GM23338 (cell line): ENCODE results near the gene CD34. TPM values are rescaled to one million over a fixed set of nuclear protein-coding genes. Genes with fewer than 3 reads are reported as not detected.
"Not testable (repeated sequence)": the region's sequence is repeated elsewhere in the genome, so short reads cannot be mapped to it uniquely, and the experiment has no call there.

Experiments
- ATAC-seq: fragments of 200-7000 bp; cut with Tn5 transposase; 3 replicates; pipeline ENCODE4 v1.9.1; 2020
- DNase-seq: peaks from one replicate; pipeline ENCODE4 v3.0.0-alpha.2; 2015; ENCODE audit warnings: low spot score
- H2AFZ ChIP-seq: fragments of 200-600 bp; sonication (generic); 2 replicates; pipeline ENCODE4 v1.8.0; 2016; ENCODE audit warnings: antibody characterized with exemption, mild to moderate bottlenecking, moderate library complexity
- H3F3A ChIP-seq: fragments of 200-600 bp; sonication (generic); replicated peaks from 2 replicates; pipeline ENCODE4 v1.8.0; 2017; ENCODE audit warnings: antibody characterized with exemption, mixed run types, low read depth
- H3K27ac ChIP-seq: fragments of 200-600 bp; sonication (generic); 2 replicates; pipeline ENCODE4 v1.6.1; 2016; ENCODE audit warnings: low read depth
- H3K27me3 ChIP-seq: fragments of 200-600 bp; sonication (generic); 2 replicates; pipeline ENCODE4 v1.8.0; 2016; ENCODE audit warnings: mild to moderate bottlenecking, mixed run types, moderate library complexity; ENCODE audit not compliant: insufficient read depth
- H3K36me3 ChIP-seq: fragments of 200-600 bp; sonication (generic); 2 replicates; pipeline ENCODE4 v1.8.0; 2016; ENCODE audit warnings: mild to moderate bottlenecking; ENCODE audit not compliant: insufficient read depth
- H3K4me1 ChIP-seq: fragments of 200-600 bp; sonication (generic); 2 replicates; pipeline ENCODE4 v1.8.0; 2016; ENCODE audit warnings: mild to moderate bottlenecking, moderate library complexity; ENCODE audit not compliant: insufficient read depth
- H3K4me2 ChIP-seq: fragments of 200-600 bp; sonication (generic); 2 replicates; pipeline ENCODE4 v1.7.1; 2017; ENCODE audit warnings: mixed run types
- H3K4me3 ChIP-seq: fragments of 200-600 bp; sonication (generic); 2 replicates; pipeline ENCODE4 v1.6.1; 2016; ENCODE audit warnings: mixed run types
- H3K79me2 ChIP-seq: fragments of 200-600 bp; sonication (generic); replicated peaks from 2 replicates; pipeline ENCODE4 v1.8.0; 2017; ENCODE audit warnings: mild to moderate bottlenecking; ENCODE audit not compliant: insufficient read depth
- H3K9me2 ChIP-seq: fragments of 200-600 bp; sonication (generic); 2 replicates; pipeline ENCODE4 v1.8.0; 2017; ENCODE audit not compliant: insufficient read depth
- H4K20me1 ChIP-seq: fragments of 200-600 bp; sonication (generic); replicated peaks from 2 replicates; pipeline ENCODE4 v1.8.0; 2017; ENCODE audit warnings: mild to moderate bottlenecking; ENCODE audit not compliant: insufficient read depth
- H3K27ac Mint-ChIP-seq: 2 replicates; pipeline ENCODE4 v1.8.0; 2020; ENCODE audit warnings: inconsistent platforms, mild to moderate bottlenecking, moderate library complexity, mixed read lengths
- H3K27me3 Mint-ChIP-seq: 3 replicates; pipeline ENCODE4 v1.8.0; 2022; ENCODE audit warnings: low read depth, mild to moderate bottlenecking, moderate library complexity, mixed read lengths, inconsistent platforms; ENCODE audit not compliant: insufficient read depth, poor library complexity
- H3K36me3 Mint-ChIP-seq: 3 replicates; pipeline ENCODE4 v1.8.0; 2021; ENCODE audit warnings: low read depth, mild to moderate bottlenecking, inconsistent platforms, moderate library complexity, mixed read lengths
- H3K4me1 Mint-ChIP-seq: 3 replicates; pipeline ENCODE4 v1.8.0; 2020; ENCODE audit warnings: mild to moderate bottlenecking, inconsistent platforms, mixed read lengths
- H3K4me3 Mint-ChIP-seq: 3 replicates; pipeline ENCODE4 v1.8.0; 2021; ENCODE audit warnings: moderate library complexity, mild to moderate bottlenecking, inconsistent platforms, mixed read lengths
- H3K9me3 Mint-ChIP-seq: 3 replicates; pipeline ENCODE4 v1.8.0; 2020; ENCODE audit warnings: moderate library complexity, mild to moderate bottlenecking, inconsistent platforms, mixed read lengths
- EZH2 ChIP-seq: fragments of 200-600 bp; sonication (generic); IDR thresholded peaks from one replicate; pipeline ENCODE4 v1.8.0; 2017; ENCODE audit warnings: antibody characterized with exemption, mild to moderate bottlenecking, low read depth; ENCODE audit not compliant: unreplicated experiment
- EZH2phosphoT487 ChIP-seq: fragments of 200-600 bp; sonication (generic); IDR thresholded peaks from one replicate; pipeline ENCODE4 v1.8.1; 2018; ENCODE audit warnings: antibody characterized with exemption; ENCODE audit not compliant: unreplicated experiment
- JUNB ChIP-seq: IDR thresholded peaks from one replicate; pipeline ENCODE4 v1.6.1; 2016; ENCODE audit warnings: antibody characterized with exemption; ENCODE audit not compliant: unreplicated experiment
- NANOG ChIP-seq: IDR thresholded peaks from 2 replicates; pipeline ENCODE4 v1.6.1; 2016; ENCODE audit warnings: antibody characterized with exemption, borderline replicate concordance
- STAT1 ChIP-seq: IDR thresholded peaks from one replicate; pipeline ENCODE4 v1.6.1; 2016; ENCODE audit warnings: antibody characterized with exemption; ENCODE audit not compliant: unreplicated experiment
- polyA plus RNA-seq: library from polyadenylated mRNA; unstranded; fragments of >200 nt; fragmentation: Nextera tagmentation; extraction: Ambion mirVana; gene quantifications from 2 replicates; pipeline ENCODE4 v1.2.1, GENCODE V29; 2016
- total RNA-seq: library from RNA; depleted of rRNA; stranded (reverse); fragments of >200 nt; shearing (Covaris generic); gene quantifications from 2 replicates; pipeline ENCODE4 v1.2.3, GENCODE V29; 2014
- TF ChIP-seq, protein P1 (sequence below): IDR thresholded peaks from 2 replicates; pipeline ENCODE4 v1.6.1; 2016; ENCODE audit warnings: antibody characterized with exemption

CD34 gene
- total and polyA plus RNA-seq, 2 experiments from 2014 or later = 0.07 to 0.18 TPM

DNA sequence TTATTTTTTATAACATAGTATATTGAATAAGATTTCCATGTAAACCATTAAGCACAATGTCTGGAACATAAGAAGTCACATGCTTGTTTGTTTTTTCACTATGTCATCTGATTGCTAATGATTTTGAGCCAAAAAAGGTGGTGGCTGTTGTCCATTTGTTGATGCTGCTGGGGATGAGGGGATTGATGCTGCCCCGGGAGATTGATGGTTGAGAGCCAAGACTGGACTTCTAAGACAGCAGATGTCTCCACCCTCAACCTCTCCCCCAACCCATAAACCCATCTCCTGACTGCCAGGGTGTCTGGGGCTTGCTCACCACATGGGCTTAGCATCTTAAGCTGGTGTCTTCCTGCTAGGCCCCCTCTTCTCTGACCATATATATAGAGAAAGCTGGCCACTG, 35.8 kb upstream of the CD34 start:
- no peaks in the 10 kb centered on the region for H3K36me3 Mint-ChIP-seq
- H3K4me1 Mint-ChIP-seq = no peaks in the 10 kb centered on the region
- Histone ChIP-seq H3K27me3 (no peaks in the 10 kb centered on the region), H3K4me2 (no peak overlapping the region), H3K4me3 (no peak overlapping the region), H3K79me2 (no peaks in the 10 kb centered on the region), H3K4me1 (no peaks in the 10 kb centered on the region), H3F3A (no peaks in the 10 kb centered on the region), H3K27ac (no peak overlapping the region), H3K36me3 (no peaks in the 10 kb centered on the region), H4K20me1 (no peaks in the 10 kb centered on the region), H2AFZ (no peak overlapping the region), H3K9me2 (no peaks in the 10 kb centered on the region)
- H3K27ac Mint-ChIP-seq = no peak overlapping the region
- H3K4me3 Mint-ChIP-seq = no peak overlapping the region
- no peak for ATAC-seq
- peaks cover 4% of the 10 kb centered on the region for H3K27me3 Mint-ChIP-seq
- no peaks in the 10 kb centered on the region for H3K9me3 Mint-ChIP-seq
- TF ChIP-seq JUNB = no peak
- no peak for DNase-seq

DNA sequence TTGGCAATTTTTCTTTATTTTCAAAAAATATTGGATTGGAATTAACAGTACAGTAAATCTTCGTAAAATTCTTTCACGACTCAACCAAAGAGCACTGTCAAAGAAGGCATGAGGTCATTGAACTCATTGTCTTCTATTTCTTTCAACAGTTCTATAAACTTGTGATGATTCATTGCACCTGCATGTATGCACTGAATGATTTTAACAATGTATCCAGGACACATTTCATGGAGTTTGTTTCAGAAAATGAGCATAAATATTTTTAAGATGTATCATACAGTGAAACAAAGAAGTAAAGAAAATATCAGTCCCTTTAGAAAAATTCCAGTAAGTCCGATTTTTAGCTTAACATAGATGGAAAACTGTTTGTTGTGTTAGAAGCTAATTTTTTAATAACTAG, 33.6 kb upstream of the CD34 start:
- H3K9me3 Mint-ChIP-seq = no peaks in the 10 kb centered on the region
- no peaks in the 10 kb centered on the region for H3F3A ChIP-seq
- H3K27me3 ChIP-seq = no peaks in the 10 kb centered on the region
- H3K4me1 Mint-ChIP-seq = no peaks in the 10 kb centered on the region
- H3K79me2 ChIP-seq = no peaks in the 10 kb centered on the region
- H3K27ac Mint-ChIP-seq = no peak overlapping the region
- H3K9me2 ChIP-seq = no peaks in the 10 kb centered on the region
- no peak overlapping the region for H3K27ac ChIP-seq
- H3K36me3 ChIP-seq = no peaks in the 10 kb centered on the region
- no peak for ATAC-seq
- H3K27me3 Mint-ChIP-seq = peaks cover 4% of the 10 kb centered on the region
- H3K4me3 Mint-ChIP-seq = no peak overlapping the region
- H2AFZ ChIP-seq = no peak overlapping the region
- no peak overlapping the region for H3K4me2 ChIP-seq
- no peaks in the 10 kb centered on the region for H3K4me1 ChIP-seq
- no peaks in the 10 kb centered on the region for H4K20me1 ChIP-seq
- no peak for DNase-seq
- TF ChIP-seq STAT1 (no peak), EZH2phosphoT487 (no peak), EZH2 (no peak), NANOG (no peak), JUNB (no peak)
- TF ChIP-seq, protein P1, sequence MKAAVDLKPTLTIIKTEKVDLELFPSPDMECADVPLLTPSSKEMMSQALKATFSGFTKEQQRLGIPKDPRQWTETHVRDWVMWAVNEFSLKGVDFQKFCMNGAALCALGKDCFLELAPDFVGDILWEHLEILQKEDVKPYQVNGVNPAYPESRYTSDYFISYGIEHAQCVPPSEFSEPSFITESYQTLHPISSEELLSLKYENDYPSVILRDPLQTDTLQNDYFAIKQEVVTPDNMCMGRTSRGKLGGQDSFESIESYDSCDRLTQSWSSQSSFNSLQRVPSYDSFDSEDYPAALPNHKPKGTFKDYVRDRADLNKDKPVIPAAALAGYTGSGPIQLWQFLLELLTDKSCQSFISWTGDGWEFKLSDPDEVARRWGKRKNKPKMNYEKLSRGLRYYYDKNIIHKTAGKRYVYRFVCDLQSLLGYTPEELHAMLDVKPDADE = no peak
- no peaks in the 10 kb centered on the region for H3K36me3 Mint-ChIP-seq
- H3K4me3 ChIP-seq = no peak overlapping the region

DNA sequence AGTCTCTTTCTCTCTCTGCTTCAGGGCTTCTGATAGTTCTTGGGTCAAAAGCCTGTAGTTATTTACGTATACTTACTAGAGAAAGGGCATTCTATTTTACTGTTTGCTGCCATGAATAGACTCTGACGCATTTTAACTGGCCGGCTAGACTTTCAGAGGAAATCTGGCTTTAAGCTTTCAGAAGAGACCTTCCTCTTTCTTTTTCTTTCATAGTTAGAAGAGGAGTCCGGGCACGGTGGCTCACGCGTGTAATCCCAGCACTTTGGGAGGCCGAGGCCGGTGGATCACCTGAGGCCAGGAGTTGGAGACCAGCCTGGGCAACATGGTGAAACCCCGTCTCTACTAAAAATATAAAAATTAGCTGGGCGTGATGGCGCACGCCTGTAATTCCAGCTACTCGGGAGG, 31.4 kb upstream of the CD34 start:
- not testable (repeated sequence) for H3K4me1 Mint-ChIP-seq, H3K79me2 ChIP-seq, H3K27ac ChIP-seq, H2AFZ ChIP-seq, H3K4me3 ChIP-seq, H3K4me1 ChIP-seq, H3K4me3 Mint-ChIP-seq, H3K9me2 ChIP-seq, H3K36me3 Mint-ChIP-seq, H3F3A ChIP-seq, ATAC-seq, H3K27me3 ChIP-seq, H3K27me3 Mint-ChIP-seq, H4K20me1 ChIP-seq, H3K4me2 ChIP-seq, DNase-seq, H3K9me3 Mint-ChIP-seq, H3K27ac Mint-ChIP-seq, H3K36me3 ChIP-seq
